GM18505 (cell line): ENCODE measurements around the gene GPR107.

Source experiments
- ATAC-seq: cut with Tn5 transposase; IDR thresholded peaks from one replicate; pipeline ENCODE4 v1.9.1; 2021; ENCODE audit not compliant: unreplicated experiment
- POLR2A ChIP-seq: IDR thresholded peaks from 4 replicates; pipeline ENCODE4 v1.6.1; 2011; ENCODE audit warnings: borderline replicate concordance; ENCODE audit not compliant: insufficient read depth, insufficient read length; ENCODE audit errors: extremely low read depth

GPR107 gene

DNA sequence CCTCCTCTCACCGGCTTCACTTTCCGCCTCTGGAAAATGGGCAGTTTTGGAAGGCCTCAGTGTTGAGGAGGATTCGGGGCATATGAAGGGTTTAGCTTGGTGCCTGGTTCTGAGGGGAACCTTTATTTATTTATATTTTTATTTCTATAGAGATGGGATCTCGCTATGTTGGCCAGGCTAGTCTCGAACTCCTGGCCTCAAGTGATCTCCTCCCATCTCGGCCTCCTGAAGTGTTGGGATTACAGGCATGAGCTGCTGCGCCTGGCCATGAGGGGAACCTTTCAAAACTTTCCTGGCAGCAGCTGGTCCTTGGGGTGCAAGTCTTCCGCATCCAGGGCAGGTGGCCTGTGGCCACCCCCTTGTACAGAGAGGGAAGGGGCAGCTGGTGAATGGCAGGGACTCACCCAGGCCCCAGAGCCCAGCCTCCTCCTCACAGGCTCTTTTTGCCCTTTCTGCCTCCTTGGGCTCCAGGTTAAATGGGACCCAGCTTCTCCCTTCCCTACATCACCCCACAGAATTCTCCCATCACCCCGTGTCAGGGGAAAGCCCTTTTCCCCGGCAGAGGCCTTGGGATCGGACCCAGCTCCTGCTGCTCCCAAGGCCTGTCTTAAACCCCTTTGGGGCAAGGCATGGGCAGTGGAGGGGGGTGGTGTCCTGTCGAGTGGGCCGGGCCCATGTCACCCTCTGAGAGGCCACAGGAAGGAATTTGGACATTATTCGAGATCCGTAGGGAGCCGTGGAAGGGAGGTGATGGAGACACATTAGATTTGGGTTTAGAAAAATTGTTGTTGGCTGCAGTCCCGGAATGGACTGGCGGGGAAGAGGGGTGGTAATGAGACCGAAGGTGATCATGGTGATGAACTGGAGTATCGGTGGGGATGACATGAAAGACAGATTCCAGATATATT lies 124.4 kb downstream of the GPR107 start:
- ATAC-seq, result no peak
- TF ChIP-seq POLR2A, result no peak

DNA sequence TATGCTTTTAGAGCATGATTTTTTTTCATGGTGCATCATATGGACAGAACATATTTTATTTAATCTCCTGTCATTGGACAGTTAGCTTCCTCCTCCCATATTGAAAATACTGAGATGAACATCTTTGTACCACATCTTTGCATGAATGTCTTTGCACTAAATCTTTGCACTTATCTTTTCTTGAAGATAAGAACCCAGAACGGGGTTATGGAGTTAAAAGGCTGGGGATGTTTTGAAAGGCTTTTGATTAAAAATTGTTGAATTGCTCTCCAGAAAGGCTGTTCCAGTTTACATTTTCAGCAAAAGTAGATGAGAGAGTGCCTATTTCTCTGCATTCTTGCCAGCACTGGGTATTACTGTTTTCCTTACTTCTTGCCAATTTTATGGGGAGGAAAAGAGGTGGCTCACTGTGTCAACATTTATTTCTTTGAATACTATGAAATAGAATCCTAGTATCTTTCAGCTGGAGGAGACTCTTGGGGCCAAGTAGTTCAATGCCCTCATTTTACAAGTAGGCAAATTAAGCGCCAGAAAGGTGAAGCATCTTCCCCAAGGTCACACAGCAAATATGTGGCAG lies 125.7 kb downstream of the GPR107 start:
- TF ChIP-seq POLR2A, result no peak
- no peak for ATAC-seq

DNA sequence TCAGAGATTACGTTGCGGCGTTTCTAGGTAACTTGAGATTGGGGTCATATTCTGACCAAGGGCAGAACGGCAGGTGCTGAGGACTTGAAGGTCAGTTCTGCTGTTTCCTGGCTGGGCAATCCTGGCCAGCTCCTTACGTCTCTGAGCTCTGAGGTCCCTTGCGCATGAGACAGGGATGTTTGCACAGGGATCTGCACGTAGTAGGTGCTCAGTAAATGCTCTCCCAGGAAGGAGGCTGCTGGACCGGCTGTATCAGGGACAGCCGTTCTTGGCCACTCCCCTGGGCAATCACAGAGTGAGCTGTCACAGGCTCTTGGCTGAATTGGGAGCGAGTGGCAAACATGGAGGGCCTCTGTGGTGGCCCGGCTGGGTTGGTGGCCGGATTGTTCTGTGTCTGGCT lies 126.8 kb downstream of the GPR107 start:
- no peak for ATAC-seq
- no peak for TF ChIP-seq POLR2A

DNA sequence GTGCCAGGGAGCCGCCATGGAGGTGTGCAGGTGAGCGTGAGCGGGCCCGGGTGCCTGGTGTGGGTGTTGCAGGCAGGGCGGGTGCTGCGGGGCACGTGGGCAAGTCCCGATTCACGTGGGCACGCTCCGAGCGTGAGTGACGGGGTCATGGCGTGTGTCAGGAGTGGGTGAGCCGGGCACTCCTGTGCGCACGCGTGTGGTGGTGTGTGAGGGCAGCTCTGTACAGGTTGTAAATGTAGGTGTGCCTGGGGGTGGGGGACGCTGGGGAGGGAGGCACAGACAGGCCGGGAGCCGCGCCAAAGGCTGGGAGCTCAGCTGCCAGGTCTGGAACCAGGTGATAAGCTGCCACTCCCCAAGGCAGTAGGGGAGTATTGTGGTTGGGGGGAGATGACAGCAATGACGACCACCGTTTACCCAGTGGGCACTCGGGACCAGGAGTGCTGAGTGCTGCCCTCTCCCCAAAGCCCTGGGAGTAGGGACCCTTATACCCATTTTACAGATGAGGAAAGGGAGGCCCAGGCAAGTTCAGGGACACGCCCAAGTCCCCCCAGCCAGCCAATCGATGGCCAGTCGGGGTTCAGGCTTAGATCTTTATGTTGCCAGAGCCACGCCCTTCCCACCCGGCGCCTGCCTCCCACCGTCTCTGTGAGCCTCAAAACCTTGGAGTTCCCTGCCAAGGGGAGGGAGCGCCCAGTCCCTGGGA lies 128.1 kb downstream of the GPR107 start:
- ATAC-seq, result no peak
- no peak for TF ChIP-seq POLR2A

DNA sequence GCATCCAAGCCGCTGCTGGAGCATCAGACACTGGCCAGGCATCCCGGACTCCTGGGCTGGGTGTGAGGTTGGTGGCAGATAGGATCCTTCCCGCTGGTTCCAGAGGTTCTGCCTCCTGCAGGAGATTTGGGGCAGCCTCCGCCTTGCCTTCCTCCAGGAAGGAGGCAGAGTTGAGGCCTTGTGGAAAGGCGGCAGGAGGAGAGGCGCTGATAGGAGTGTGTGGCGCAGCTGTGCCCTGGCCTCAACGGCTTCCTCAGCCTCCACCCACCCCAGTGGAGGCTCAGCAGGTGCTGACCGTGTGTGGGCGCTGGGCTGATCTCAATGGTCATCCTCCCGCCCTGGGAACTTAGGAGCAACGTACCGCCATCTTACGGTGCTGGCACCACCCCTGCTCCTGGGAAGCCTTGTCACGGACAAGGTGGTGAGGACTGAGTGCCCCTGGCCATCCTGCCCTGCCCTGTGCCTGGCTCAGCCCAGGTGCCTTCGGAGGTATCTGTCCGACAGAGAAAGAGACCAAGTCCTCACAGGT lies 128.7 kb downstream of the GPR107 start:
- no peak for TF ChIP-seq POLR2A
- no peak for ATAC-seq

DNA sequence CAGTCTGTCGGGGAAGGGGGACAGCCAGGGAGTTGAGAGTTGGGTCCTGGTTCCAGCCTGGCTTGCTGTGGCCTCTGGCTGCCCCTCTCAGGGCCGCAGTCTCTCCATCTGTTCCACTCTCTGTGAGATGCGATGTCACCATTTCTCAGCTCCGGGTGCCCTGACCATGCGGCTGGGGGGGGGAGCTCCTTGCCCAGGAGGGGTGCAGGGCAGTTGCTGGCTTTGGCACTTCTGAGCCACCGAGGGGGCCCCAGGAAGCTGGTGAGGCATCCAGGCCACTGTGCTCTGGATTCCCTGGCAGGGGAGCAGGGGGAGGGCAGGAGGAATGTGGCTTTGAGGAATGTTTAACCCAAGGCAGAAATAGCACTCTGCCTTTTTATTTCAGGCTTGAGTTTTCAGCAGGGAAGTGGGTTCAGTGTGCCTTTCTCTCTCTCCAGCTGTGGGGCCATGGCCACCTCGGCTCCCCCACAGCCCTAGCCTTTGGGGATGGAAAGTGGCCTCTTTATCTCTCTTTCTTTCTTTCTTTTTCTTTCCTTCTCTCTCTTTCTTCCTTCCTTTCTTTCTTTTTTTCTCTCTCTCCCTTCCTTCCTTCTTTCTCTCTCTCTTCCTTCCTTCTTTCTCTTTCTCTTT lies 129.5 kb downstream of the GPR107 start:
- no peak for TF ChIP-seq POLR2A
- no peak for ATAC-seq

DNA sequence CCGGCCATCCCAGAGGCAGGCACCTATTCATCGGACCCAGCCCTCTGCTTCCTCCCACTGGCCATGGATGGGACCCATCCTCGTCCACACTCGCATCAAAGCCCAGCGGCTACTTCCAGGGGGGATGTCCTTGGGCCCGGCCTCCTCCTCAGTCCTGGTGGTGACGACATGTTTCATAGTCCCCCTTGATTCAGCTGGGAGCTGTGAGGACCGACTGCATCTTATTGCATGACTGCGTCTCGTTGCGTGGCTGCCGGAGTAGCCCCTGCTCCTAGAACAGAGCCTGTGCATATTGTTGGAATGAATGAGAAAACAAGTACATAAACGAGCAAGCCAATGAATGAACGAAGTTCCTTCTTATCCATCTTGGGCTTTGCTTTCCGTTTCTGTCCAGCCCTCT lies 131.3 kb downstream of the GPR107 start:
- no peak for ATAC-seq
- no peak for TF ChIP-seq POLR2A

DNA sequence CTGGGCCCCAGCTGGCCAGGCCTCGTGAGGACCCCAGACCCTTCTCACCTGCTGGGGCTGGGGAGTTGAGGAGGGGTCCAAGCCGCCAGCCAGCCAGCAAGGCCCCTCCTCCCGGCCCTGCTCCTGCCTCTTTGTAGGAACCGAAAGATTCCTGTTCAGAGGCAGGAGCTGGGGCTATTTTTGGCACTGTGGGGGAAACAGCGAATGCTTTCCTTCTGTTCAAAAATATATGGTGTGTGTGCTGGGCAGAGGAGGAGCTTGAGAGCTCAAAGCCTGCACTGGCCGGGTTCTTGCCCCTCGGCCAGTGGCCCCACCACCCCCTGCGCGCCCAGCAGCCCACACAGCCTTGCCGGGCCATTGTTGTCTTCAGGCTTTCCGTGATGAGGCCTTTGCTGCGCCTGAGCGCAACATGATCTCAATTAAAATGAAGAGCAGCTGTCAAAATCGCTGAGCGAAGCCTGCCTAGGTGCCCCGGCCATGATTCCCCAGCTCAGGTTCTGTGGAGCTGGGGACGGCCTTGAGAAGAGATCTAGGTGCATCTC lies 131.9 kb downstream of the GPR107 start:
- no peak for TF ChIP-seq POLR2A
- no peak for ATAC-seq

DNA sequence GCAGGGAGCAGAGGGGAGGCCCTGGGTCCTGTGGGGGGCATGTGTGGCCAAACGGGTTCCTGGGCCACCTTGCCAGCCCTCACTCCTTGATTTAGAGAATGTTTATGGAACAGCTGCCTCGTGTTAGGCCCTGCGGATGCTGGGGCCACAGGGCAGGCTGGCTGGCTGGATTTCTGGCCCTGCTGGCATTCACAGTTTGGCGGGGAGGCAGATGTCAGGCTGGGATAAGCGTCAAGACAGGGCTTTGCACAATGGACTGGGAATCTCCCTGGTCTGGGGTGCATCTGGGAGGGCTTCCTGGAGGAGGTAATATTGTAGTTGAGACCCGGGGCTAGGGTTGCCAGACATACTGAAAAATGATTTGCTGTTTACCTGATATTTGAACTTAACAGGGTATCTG lies 132.3 kb downstream of the GPR107 start:
- no peak for TF ChIP-seq POLR2A
- no peak for ATAC-seq

DNA sequence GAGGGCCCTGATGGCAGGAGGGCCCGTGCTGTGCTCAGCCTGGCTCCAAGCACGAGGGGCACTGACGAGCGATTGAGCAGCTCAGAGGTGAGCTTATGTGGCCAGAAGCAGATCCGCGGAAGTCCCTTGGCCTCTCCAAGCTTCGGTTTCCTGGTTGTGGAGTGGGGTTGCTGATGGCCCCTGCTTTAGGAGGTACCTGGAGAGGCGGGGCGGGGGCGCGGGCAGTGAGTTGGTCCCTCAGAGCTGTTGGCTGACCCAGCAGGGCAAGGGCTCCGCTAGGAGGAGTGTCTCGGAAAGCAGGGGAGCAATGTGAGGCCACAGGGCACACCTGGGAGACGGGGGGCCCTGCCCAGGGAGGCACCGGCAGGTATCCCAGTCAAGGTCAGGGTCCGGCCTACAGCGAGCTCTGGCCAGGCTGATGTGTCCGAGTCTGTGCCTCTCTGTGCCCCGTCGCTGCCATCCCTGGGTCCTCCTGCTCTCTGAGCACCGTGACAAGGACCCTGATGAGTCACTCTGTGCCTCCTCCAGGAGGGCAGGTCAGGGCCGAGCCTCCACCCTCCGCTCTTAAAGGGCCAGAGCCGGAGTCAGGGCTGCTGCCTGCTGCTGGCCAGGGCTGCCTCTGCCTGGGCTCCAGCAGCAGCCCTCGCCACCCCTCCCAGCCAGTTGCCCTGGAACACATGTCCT lies 133.3 kb downstream of the GPR107 start:
- ATAC-seq, result no peak
- TF ChIP-seq POLR2A, result no peak

DNA sequence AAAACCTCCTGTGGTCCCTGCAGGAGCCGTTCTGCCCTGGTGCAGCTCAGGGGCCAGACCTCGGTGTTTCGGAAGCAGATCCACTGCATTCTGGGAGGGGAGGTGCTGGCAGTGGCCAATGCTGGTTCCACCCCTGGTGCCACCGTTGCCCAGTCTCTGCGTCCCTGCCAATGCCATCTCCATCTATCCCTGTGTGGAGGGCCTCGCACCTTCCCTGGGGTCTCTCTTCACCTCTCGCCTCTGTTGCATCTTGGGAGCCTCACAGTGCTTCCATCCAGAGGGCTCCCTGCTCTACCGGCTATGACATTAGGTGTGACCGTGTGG lies 133.8 kb downstream of the GPR107 start:
- ATAC-seq, result no peak
- TF ChIP-seq POLR2A, result no peak

DNA sequence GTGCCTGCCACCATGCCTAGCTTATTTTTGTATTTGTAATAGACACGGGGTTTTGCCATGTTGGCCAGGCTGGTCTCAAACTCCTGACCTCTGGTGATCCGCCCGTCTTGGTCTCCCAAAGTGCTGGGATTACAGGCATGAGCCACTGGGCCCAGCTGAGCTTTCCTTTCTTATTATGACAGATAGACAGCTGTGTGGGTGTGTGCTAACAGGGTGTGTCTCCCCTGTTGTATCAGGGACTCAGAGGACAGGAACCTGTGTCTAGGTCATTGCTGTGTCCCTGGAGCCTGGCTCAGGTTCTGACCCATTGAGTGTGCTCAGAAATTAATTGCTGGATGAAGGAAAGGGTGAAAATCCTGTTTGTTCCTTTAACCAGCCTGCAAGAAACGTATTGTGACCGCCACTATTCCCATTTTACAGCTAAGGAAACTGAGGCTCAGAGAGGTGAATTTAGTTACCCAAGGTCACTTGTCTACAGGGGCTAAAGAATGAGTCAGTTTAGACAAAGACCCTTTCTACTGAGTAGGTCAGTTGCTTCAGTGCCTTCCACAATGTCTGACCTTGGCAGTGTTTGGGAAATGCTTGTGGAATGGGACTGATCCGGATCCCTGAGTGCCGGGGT lies 135.3 kb downstream of the GPR107 start:
- no peak for TF ChIP-seq POLR2A
- no peak for ATAC-seq
